NT2/D1 (cell line): Measurements from ENCODE around the gene TRIOBP.

Experiments
- DNase-seq: peaks from one replicate; pipeline ENCODE4 v3.0.0-alpha.2; 2011; ENCODE audit warnings: low read depth, low spot score
- H3K27me3 ChIP-seq: 2 replicates; pipeline ENCODE4 v1.6.0; 2011; ENCODE audit warnings: mild to moderate bottlenecking; ENCODE audit not compliant: insufficient read length, insufficient read depth
- H3K36me3 ChIP-seq: 2 replicates; pipeline ENCODE4 v1.6.1; 2011; ENCODE audit warnings: mild to moderate bottlenecking, low read length, mixed read lengths; ENCODE audit not compliant: insufficient read depth, insufficient read length
- H3K4me1 ChIP-seq: 2 replicates; pipeline ENCODE4 v1.5.1; 2011; ENCODE audit not compliant: insufficient read depth, insufficient read length
- H3K4me3 ChIP-seq: 2 replicates; pipeline ENCODE4 v1.5.1; 2011; ENCODE audit warnings: low read depth; ENCODE audit not compliant: insufficient read length
- H3K9ac ChIP-seq: 2 replicates; pipeline ENCODE4 v1.6.0; 2011; ENCODE audit warnings: low read depth; ENCODE audit not compliant: insufficient read length
- H3K9me3 ChIP-seq: 2 replicates; pipeline ENCODE4 v1.5.1; 2011; ENCODE audit warnings: mild to moderate bottlenecking, low read length; ENCODE audit not compliant: insufficient read depth
- SUZ12 ChIP-seq: IDR thresholded peaks from 2 replicates; pipeline ENCODE4 v1.6.1; 2011; ENCODE audit not compliant: insufficient read length, insufficient read depth; ENCODE audit errors: extremely low read depth
- YY1 ChIP-seq: IDR thresholded peaks from 2 replicates; pipeline ENCODE4 v1.6.1; 2011; ENCODE audit not compliant: insufficient read length, insufficient read depth
- ZNF274 ChIP-seq: IDR thresholded peaks from 2 replicates; pipeline ENCODE4 v1.6.1; 2011; ENCODE audit warnings: mild to moderate bottlenecking, low read depth, low read length

The TRIOBP gene

GRCh38 chr22:37820350-37820749, 123.5 kb downstream of the TRIOBP start:
- peaks cover 40% of the 10 kb centered on the region for H3K27me3 ChIP-seq
- DNase-seq = no peak
- peak overlapping the region; percentile 21 for H3K9ac ChIP-seq

GRCh38 chr22:37822079-37822833, 125.4 kb downstream of the TRIOBP start:
- no peaks in the 10 kb centered on the region for H3K9me3 ChIP-seq
- DNase-seq = no peak
- H3K4me3 ChIP-seq = no peak overlapping the region
- no peak overlapping the region for H3K9ac ChIP-seq
- TF ChIP-seq ZNF274 (no peak), YY1 (no peak)
- H3K4me1 ChIP-seq = peaks cover 13% of the 10 kb centered on the region
- no peaks in the 10 kb centered on the region for H3K36me3 ChIP-seq
- peaks cover 45% of the 10 kb centered on the region for H3K27me3 ChIP-seq

More at GRCh38 chr22:37820350-37820749, 123.5 kb downstream of the TRIOBP start:
- peaks cover 12% of the 10 kb centered on the region for H3K4me1 ChIP-seq
- no peak for TF ChIP-seq YY1
- no peak overlapping the region for H3K4me3 ChIP-seq
- H3K36me3 ChIP-seq = peaks cover 12% of the 10 kb centered on the region
- no peaks in the 10 kb centered on the region for H3K9me3 ChIP-seq

- no peak within 1 kb of the TSS for H3K9ac ChIP-seq
- H3K27me3 ChIP-seq = peaks cover 45% of the 10 kb centered on the region
- no peaks in the 10 kb centered on the region for H3K36me3 ChIP-seq
- no peaks in the 10 kb centered on the region for H3K9me3 ChIP-seq
- DNase-seq = no peak
- H3K4me3 ChIP-seq = no peak within 1 kb of the TSS
- TF ChIP-seq YY1 = no peak
- no peak for TF ChIP-seq SUZ12
- no peak for TF ChIP-seq ZNF274
- peaks cover 12% of the 10 kb centered on the region for H3K4me1 ChIP-seq
These were observed 126.5 kb downstream of the TRIOBP start, which contains the start of gene GALR3 for GRCh38 chr22:37823134-37823985. TSS of gene GALR3 (plus strand) at chr22:37823382. CDS start at chr22:37823407, 25 bp downstream.

- Histone ChIP-seq H3K27me3 (peaks cover 33% of the 10 kb centered on the region), H3K4me3 (peak overlapping the region; percentile 36), H3K9me3 (no peaks in the 10 kb centered on the region), H3K9ac (peak overlapping the region; percentile 79), H3K36me3 (peaks cover 7% of the 10 kb centered on the region), H3K4me1 (peaks cover 11% of the 10 kb centered on the region)
- DNase-seq = no peak
- TF ChIP-seq ZNF274 (no peak), YY1 (no peak), SUZ12 (no peak)
These were observed 128.1 kb downstream of the TRIOBP start for GRCh38 chr22:37824674-37825641.
